ENCODE data around the gene KIF13A.

DNA sequence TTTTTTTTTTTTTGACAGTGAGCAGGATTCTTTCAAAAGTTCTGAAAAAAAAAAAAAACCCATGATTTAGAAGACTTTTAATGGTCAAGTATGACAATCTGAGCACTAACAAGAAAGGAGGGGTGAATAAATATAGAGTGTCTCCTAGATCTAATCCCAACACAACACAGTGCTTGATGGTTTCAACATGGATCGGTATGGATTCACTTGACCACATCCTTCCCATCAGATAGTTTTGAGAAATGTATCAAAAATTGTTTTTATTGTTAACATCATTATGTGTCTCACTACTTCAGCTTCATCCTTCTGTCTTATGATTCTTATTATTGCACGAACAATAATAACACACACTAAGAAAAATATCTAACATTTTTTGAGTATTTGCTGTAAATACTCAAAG lies 21.0 kb downstream of the KIF13A start:
- TF ChIP-seq, protein P1, sequence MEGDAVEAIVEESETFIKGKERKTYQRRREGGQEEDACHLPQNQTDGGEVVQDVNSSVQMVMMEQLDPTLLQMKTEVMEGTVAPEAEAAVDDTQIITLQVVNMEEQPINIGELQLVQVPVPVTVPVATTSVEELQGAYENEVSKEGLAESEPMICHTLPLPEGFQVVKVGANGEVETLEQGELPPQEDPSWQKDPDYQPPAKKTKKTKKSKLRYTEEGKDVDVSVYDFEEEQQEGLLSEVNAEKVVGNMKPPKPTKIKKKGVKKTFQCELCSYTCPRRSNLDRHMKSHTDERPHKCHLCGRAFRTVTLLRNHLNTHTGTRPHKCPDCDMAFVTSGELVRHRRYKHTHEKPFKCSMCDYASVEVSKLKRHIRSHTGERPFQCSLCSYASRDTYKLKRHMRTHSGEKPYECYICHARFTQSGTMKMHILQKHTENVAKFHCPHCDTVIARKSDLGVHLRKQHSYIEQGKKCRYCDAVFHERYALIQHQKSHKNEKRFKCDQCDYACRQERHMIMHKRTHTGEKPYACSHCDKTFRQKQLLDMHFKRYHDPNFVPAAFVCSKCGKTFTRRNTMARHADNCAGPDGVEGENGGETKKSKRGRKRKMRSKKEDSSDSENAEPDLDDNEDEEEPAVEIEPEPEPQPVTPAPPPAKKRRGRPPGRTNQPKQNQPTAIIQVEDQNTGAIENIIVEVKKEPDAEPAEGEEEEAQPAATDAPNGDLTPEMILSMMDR (conservative IDR thresholded peaks at IDR 0.05; ENCODE audit: low read depth, low read length), result no peak
- TF ChIP-seq EZH2 (IDR thresholded peaks at IDR 0.05; ENCODE audit: borderline replicate concordance, low read depth, low read length, poor library complexity, severe bottlenecking), result no peak

Measured in A673 (cell line).